ENCODE measurements around the gene NYNRIN. TPM values are rescaled to one million over a fixed set of nuclear protein-coding genes. Genes with fewer than 3 reads are reported as not detected.

The NYNRIN gene
- polyA plus RNA-seq, 1 experiment = 10.5 TPM

GRCh38 chr14:24378981-24379906, 19.6 kb upstream of the NYNRIN start:
- H3K9me3 ChIP-seq (ENCODE audit: control insufficient read depth, insufficient read depth, low read length) = no peaks in the 10 kb centered on the region; the same call in 1 of the 2 replicates
- TF ChIP-seq CTCF (IDR thresholded peaks at IDR 0.05; ENCODE audit: low read depth, low read length) = no peak
- H3K27ac ChIP-seq (ENCODE audit: low read depth, low read length) = no peak overlapping the region
- no peak for DNase-seq (ENCODE audit: low read depth, low spot score)
- H3K4me3 ChIP-seq (ENCODE audit: low read depth, low read length) = no peak overlapping the region
- ChIA-PET POLR2A (interaction anchor here (0.7 to 2.3 kb wide), 5 partner anchors 9 to 52 kb away, joined by 3 to 13 read pairs (median 3); partner anchors contain the start of genes CBLN3 and KHNYN), CTCF (interaction anchor here (1.0 to 3.0 kb wide), 5 partner anchors 14 to 53 kb away, joined by 3 to 23 read pairs (median 6); no protein-coding TSS in a partner anchor)
- H3K27me3 ChIP-seq (ENCODE audit: control insufficient read depth, insufficient read depth, low read length) = peaks cover 4% of the 10 kb centered on the region

- POLR2A ChIA-PET = interaction anchor here (1.6 to 2.3 kb wide), 2 partner anchors 9 to 14 kb away, joined by 3 to 13 read pairs; no protein-coding TSS in a partner anchor
These were observed 18.7 kb upstream of the NYNRIN start for GRCh38 chr14:24379907-24380730.

GRCh38 chr14:24381363-24382063, 17.3 kb upstream of the NYNRIN start:
- peaks cover 9% of the 10 kb centered on the region for H3K27me3 ChIP-seq (ENCODE audit: control insufficient read depth, insufficient read depth, low read length)
- no peak for TF ChIP-seq CTCF (IDR thresholded peaks at IDR 0.05; ENCODE audit: low read depth, low read length)
- H3K27ac ChIP-seq (ENCODE audit: low read depth, low read length) = no peak overlapping the region
- no peak for DNase-seq (ENCODE audit: low read depth, low spot score)
- POLR2A ChIA-PET = no interaction called here
- H3K4me3 ChIP-seq (ENCODE audit: low read depth, low read length) = no peak overlapping the region
- no peaks in the 10 kb centered on the region; the same call in 1 of the 2 replicates for H3K9me3 ChIP-seq (ENCODE audit: control insufficient read depth, insufficient read depth, low read length)
- CTCF ChIA-PET = interaction anchor here (0.7 to 1.9 kb wide), 4 partner anchors 16 to 56 kb away, joined by 3 to 8 read pairs (median 4); no protein-coding TSS in a partner anchor

More at GRCh38 chr14:24379907-24380730, 18.7 kb upstream of the NYNRIN start:
- TF ChIP-seq CTCF (IDR thresholded peaks at IDR 0.05; ENCODE audit: low read depth, low read length) = no peak
- Histone ChIP-seq H3K9me3 (ENCODE audit: control insufficient read depth, insufficient read depth, low read length) (no peaks in the 10 kb centered on the region; the same call in 1 of the 2 replicates), H3K4me3 (ENCODE audit: low read depth, low read length) (no peak overlapping the region), H3K27me3 (ENCODE audit: control insufficient read depth, insufficient read depth, low read length) (peaks cover 4% of the 10 kb centered on the region), H3K27ac (ENCODE audit: low read depth, low read length) (no peak overlapping the region)
- DNase-seq (ENCODE audit: low read depth, low spot score) = no peak
- CTCF ChIA-PET = interaction anchor here (1.2 to 3.0 kb wide), 5 partner anchors 15 to 52 kb away, joined by 4 to 23 read pairs (median 5); no protein-coding TSS in a partner anchor

- no peak for DNase-seq (ENCODE audit: low read depth, low spot score)
- Histone ChIP-seq H3K9me3 (ENCODE audit: control insufficient read depth, insufficient read depth, low read length) (no peaks in the 10 kb centered on the region), H3K4me3 (ENCODE audit: low read depth, low read length) (no peak overlapping the region), H3K27me3 (ENCODE audit: control insufficient read depth, insufficient read depth, low read length) (peaks cover 9% of the 10 kb centered on the region), H3K27ac (ENCODE audit: low read depth, low read length) (no peak overlapping the region)
- TF ChIP-seq CTCF (IDR thresholded peaks at IDR 0.05; ENCODE audit: low read depth, low read length) = no peak
- POLR2A ChIA-PET = no interaction called here
- CTCF ChIA-PET = interaction anchor here (0.7 to 1.9 kb wide), 3 partner anchors 16 to 55 kb away, joined by 3 to 8 read pairs (median 3); no protein-coding TSS in a partner anchor
These were observed 16.8 kb upstream of the NYNRIN start for GRCh38 chr14:24382064-24382371.
